Measurements from ENCODE around the gene CAMTA2. TPM values are rescaled to one million over a fixed set of nuclear protein-coding genes. Genes with fewer than 3 reads are reported as not detected.

Gene CAMTA2
- total and polyA plus RNA-seq, 9 of the 15 experiments (the other 6 are each of a cell fraction or from before 2014, with no cell fraction given), result 0.24 to 25.1 (median 6.3) TPM

DNA sequence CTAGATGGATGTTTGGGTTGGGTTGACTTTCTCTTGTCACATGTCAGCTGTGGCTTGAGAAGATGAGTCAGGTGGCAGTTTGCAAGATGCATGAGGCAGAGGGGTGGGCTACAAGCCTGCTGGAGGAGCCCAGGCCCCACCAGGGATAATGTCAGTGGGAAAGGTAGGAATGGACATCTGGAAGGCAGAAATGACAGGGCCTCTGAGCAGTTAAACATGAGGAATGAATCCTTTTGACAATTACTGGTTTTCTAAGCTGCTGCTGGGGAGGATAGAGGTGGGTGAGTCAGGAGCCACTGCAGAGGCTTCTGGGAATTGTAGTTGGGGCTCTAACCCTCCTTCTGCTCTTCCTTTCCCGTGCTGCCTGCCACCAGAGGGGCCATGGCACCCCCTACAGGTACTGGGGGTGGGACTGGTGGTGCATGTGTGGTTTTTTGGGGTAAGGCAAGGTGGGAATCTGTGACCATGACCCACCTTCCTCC, 32.0 kb upstream of the CAMTA2 start (continued):
- TF ChIP-seq, protein P1, sequence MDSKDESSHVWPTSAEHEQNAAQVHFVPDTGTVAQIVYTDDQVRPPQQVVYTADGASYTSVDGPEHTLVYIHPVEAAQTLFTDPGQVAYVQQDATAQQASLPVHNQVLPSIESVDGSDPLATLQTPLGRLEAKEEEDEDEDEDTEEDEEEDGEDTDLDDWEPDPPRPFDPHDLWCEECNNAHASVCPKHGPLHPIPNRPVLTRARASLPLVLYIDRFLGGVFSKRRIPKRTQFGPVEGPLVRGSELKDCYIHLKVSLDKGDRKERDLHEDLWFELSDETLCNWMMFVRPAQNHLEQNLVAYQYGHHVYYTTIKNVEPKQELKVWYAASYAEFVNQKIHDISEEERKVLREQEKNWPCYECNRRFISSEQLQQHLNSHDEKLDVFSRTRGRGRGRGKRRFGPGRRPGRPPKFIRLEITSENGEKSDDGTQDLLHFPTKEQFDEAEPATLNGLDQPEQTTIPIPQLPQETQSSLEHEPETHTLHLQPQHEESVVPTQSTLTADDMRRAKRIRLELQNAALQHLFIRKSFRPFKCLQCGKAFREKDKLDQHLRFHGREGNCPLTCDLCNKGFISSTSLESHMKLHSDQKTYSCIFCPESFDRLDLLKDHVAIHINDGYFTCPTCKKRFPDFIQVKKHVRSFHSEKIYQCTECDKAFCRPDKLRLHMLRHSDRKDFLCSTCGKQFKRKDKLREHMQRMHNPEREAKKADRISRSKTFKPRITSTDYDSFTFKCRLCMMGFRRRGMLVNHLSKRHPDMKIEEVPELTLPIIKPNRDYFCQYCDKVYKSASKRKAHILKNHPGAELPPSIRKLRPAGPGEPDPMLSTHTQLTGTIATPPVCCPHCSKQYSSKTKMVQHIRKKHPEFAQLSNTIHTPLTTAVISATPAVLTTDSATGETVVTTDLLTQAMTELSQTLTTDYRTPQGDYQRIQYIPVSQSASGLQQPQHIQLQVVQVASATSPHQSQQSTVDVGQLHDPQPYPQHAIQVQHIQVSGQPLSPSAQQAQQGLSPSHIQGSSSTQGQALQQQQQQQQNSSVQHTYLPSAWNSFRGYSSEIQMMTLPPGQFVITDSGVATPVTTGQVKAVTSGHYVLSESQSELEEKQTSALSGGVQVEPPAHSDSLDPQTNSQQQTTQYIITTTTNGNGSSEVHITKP (IDR thresholded peaks at IDR 0.05; ENCODE audit: partially characterized antibody), result peak; percentile 86
- TF ChIP-seq, protein P2, sequence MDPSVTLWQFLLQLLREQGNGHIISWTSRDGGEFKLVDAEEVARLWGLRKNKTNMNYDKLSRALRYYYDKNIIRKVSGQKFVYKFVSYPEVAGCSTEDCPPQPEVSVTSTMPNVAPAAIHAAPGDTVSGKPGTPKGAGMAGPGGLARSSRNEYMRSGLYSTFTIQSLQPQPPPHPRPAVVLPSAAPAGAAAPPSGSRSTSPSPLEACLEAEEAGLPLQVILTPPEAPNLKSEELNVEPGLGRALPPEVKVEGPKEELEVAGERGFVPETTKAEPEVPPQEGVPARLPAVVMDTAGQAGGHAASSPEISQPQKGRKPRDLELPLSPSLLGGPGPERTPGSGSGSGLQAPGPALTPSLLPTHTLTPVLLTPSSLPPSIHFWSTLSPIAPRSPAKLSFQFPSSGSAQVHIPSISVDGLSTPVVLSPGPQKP (CRISPR knock-in tag; IDR thresholded peaks at IDR 0.05), result no peak
- no peak for TF ChIP-seq BRCA1 (IDR thresholded peaks at IDR 0.05)
- no peak for TF ChIP-seq BRCA1 (CRISPR knock-in tag; IDR thresholded peaks at IDR 0.05)
- TF ChIP-seq ZNF184 (CRISPR knock-in tag; IDR thresholded peaks at IDR 0.05), result no peak
- TF ChIP-seq KAT7 (CRISPR knock-in tag; IDR thresholded peaks at IDR 0.05; ENCODE audit: borderline replicate concordance), result no peak
- TF ChIP-seq, protein P3, sequence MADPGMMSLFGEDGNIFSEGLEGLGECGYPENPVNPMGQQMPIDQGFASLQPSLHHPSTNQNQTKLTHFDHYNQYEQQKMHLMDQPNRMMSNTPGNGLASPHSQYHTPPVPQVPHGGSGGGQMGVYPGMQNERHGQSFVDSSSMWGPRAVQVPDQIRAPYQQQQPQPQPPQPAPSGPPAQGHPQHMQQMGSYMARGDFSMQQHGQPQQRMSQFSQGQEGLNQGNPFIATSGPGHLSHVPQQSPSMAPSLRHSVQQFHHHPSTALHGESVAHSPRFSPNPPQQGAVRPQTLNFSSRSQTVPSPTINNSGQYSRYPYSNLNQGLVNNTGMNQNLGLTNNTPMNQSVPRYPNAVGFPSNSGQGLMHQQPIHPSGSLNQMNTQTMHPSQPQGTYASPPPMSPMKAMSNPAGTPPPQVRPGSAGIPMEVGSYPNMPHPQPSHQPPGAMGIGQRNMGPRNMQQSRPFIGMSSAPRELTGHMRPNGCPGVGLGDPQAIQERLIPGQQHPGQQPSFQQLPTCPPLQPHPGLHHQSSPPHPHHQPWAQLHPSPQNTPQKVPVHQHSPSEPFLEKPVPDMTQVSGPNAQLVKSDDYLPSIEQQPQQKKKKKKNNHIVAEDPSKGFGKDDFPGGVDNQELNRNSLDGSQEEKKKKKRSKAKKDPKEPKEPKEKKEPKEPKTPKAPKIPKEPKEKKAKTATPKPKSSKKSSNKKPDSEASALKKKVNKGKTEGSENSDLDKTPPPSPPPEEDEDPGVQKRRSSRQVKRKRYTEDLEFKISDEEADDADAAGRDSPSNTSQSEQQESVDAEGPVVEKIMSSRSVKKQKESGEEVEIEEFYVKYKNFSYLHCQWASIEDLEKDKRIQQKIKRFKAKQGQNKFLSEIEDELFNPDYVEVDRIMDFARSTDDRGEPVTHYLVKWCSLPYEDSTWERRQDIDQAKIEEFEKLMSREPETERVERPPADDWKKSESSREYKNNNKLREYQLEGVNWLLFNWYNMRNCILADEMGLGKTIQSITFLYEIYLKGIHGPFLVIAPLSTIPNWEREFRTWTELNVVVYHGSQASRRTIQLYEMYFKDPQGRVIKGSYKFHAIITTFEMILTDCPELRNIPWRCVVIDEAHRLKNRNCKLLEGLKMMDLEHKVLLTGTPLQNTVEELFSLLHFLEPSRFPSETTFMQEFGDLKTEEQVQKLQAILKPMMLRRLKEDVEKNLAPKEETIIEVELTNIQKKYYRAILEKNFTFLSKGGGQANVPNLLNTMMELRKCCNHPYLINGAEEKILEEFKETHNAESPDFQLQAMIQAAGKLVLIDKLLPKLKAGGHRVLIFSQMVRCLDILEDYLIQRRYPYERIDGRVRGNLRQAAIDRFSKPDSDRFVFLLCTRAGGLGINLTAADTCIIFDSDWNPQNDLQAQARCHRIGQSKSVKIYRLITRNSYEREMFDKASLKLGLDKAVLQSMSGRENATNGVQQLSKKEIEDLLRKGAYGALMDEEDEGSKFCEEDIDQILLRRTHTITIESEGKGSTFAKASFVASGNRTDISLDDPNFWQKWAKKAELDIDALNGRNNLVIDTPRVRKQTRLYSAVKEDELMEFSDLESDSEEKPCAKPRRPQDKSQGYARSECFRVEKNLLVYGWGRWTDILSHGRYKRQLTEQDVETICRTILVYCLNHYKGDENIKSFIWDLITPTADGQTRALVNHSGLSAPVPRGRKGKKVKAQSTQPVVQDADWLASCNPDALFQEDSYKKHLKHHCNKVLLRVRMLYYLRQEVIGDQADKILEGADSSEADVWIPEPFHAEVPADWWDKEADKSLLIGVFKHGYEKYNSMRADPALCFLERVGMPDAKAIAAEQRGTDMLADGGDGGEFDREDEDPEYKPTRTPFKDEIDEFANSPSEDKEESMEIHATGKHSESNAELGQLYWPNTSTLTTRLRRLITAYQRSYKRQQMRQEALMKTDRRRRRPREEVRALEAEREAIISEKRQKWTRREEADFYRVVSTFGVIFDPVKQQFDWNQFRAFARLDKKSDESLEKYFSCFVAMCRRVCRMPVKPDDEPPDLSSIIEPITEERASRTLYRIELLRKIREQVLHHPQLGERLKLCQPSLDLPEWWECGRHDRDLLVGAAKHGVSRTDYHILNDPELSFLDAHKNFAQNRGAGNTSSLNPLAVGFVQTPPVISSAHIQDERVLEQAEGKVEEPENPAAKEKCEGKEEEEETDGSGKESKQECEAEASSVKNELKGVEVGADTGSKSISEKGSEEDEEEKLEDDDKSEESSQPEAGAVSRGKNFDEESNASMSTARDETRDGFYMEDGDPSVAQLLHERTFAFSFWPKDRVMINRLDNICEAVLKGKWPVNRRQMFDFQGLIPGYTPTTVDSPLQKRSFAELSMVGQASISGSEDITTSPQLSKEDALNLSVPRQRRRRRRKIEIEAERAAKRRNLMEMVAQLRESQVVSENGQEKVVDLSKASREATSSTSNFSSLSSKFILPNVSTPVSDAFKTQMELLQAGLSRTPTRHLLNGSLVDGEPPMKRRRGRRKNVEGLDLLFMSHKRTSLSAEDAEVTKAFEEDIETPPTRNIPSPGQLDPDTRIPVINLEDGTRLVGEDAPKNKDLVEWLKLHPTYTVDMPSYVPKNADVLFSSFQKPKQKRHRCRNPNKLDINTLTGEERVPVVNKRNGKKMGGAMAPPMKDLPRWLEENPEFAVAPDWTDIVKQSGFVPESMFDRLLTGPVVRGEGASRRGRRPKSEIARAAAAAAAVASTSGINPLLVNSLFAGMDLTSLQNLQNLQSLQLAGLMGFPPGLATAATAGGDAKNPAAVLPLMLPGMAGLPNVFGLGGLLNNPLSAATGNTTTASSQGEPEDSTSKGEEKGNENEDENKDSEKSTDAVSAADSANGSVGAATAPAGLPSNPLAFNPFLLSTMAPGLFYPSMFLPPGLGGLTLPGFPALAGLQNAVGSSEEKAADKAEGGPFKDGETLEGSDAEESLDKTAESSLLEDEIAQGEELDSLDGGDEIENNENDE (IDR thresholded peaks at IDR 0.05; ENCODE audit: low read depth, low read length), result no peak
- TF ChIP-seq ZNF583 (CRISPR knock-in tag; IDR thresholded peaks at IDR 0.05), result no peak
- peak in 1 of 2 experiments; percentile 28; a peak in 2 of 4 replicates for TF ChIP-seq RAD21 (CRISPR knock-in tag; conservative IDR thresholded peaks at IDR 0.05 in 1 of 2, IDR thresholded peaks at IDR 0.05 in 1 of 2)
- no peak for TF ChIP-seq SMAD3 (CRISPR knock-in tag; conservative IDR thresholded peaks at IDR 0.05)
- TF ChIP-seq HDAC3 (IDR thresholded peaks at IDR 0.05; ENCODE audit: borderline replicate concordance, partially characterized antibody), result no peak
- no peak for TF ChIP-seq ILK (tag; IDR thresholded peaks at IDR 0.05; ENCODE audit: borderline replicate concordance, low read depth)
